ENCODE measurements around the gene STYK1. TPM values are rescaled to one million over a fixed set of nuclear protein-coding genes. Genes with fewer than 3 reads are reported as not detected.

STYK1 gene
- total RNA-seq, 1 donor from 2014 or later, result 0.79 TPM

DNA sequence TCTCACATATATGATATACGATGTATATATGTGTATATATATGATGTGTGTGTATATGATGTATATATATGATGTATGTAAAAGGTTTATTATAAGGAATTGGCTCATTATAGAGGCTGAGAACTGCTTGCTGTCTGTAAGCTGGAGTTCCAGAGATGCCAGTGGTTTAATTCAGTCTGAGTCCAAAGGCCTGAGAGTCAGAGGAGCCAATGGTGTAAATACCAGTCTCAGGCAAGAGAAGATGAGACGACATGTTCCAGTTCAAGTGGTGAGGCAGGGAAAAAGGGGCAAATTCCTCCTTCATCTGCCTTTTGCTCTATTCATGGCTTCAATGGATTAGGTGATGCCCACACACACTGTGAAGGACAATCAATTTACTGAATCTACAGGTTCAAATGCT, 17.1 kb upstream of the STYK1 start:
- no peak for DNase-seq (ENCODE audit: low spot score, unreplicated experiment)
- Mint-ChIP-seq H3K4me1 (ENCODE audit: low read depth) (no peaks in the 10 kb centered on the region), H3K9me3 (ENCODE audit: low read depth) (peaks cover 7% of the 10 kb centered on the region), H3K27ac (no peak overlapping the region), H3K27me3 (no peaks in the 10 kb centered on the region), H3K4me3 (ENCODE audit: low read depth) (no peak overlapping the region), H3K36me3 (ENCODE audit: insufficient read depth) (peaks cover 13% of the 10 kb centered on the region)
- TF ChIP-seq, protein P1, sequence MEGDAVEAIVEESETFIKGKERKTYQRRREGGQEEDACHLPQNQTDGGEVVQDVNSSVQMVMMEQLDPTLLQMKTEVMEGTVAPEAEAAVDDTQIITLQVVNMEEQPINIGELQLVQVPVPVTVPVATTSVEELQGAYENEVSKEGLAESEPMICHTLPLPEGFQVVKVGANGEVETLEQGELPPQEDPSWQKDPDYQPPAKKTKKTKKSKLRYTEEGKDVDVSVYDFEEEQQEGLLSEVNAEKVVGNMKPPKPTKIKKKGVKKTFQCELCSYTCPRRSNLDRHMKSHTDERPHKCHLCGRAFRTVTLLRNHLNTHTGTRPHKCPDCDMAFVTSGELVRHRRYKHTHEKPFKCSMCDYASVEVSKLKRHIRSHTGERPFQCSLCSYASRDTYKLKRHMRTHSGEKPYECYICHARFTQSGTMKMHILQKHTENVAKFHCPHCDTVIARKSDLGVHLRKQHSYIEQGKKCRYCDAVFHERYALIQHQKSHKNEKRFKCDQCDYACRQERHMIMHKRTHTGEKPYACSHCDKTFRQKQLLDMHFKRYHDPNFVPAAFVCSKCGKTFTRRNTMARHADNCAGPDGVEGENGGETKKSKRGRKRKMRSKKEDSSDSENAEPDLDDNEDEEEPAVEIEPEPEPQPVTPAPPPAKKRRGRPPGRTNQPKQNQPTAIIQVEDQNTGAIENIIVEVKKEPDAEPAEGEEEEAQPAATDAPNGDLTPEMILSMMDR (IDR thresholded peaks at IDR 0.05; ENCODE audit: unreplicated experiment), result no peak

DNA sequence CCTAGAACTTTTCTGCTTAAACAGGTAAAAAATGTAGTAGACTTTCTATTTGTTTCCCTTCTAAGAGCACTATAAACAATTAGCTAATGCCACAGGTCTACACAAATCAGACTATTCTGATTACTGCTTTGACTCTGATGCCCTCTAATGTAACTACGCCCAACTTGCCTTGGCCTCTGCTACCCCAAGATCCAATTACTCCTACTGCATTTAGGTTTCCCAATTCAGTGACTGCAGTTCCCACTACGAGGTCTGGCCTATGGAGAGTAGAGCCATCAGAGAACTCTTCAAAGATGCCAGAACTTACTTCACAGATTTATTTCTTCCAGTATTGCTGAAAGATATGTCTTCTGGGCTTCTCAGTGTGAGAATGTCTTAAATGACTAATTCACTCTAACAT, 15.3 kb upstream of the STYK1 start:
- no peak for DNase-seq (ENCODE audit: low spot score, unreplicated experiment)
- TF ChIP-seq, protein P1 (IDR thresholded peaks at IDR 0.05; ENCODE audit: unreplicated experiment), result no peak
- no peaks in the 10 kb centered on the region for H3K27me3 Mint-ChIP-seq
- peaks cover 2% of the 10 kb centered on the region for H3K36me3 Mint-ChIP-seq (ENCODE audit: insufficient read depth)
- no peaks in the 10 kb centered on the region for H3K4me1 Mint-ChIP-seq (ENCODE audit: low read depth)
- H3K4me3 Mint-ChIP-seq (ENCODE audit: low read depth), result no peak overlapping the region
- no peaks in the 10 kb centered on the region for H3K9me3 Mint-ChIP-seq (ENCODE audit: low read depth)
- H3K27ac Mint-ChIP-seq, result no peak overlapping the region

DNA sequence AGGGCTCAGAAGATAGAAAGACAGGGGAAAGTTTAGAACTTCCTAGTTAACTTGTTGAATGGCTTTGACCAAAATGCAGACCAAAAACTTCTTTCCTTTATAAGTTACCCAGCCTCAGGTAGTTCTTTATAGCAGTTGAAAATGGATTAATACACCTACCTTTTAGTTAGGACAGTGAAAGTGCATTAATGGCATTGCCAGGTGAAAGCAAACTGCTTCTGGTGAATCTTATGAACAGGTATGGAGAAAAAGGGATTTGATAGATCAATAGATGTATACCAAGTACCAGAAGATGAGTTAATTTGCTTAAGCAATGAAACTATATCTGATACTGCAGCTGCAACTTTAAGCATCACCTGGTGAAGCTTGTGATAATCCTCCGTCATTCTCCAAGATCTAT, 14.2 kb upstream of the STYK1 start:
- H3K9me3 Mint-ChIP-seq (ENCODE audit: low read depth), result no peaks in the 10 kb centered on the region
- no peak overlapping the region for H3K4me3 Mint-ChIP-seq (ENCODE audit: low read depth)
- no peaks in the 10 kb centered on the region for H3K36me3 Mint-ChIP-seq (ENCODE audit: insufficient read depth)
- TF ChIP-seq, protein P1 (IDR thresholded peaks at IDR 0.05; ENCODE audit: unreplicated experiment), result no peak
- no peaks in the 10 kb centered on the region for H3K27me3 Mint-ChIP-seq
- H3K27ac Mint-ChIP-seq, result no peak overlapping the region
- no peaks in the 10 kb centered on the region for H3K4me1 Mint-ChIP-seq (ENCODE audit: low read depth)
- DNase-seq (ENCODE audit: low spot score, unreplicated experiment), result no peak

DNA sequence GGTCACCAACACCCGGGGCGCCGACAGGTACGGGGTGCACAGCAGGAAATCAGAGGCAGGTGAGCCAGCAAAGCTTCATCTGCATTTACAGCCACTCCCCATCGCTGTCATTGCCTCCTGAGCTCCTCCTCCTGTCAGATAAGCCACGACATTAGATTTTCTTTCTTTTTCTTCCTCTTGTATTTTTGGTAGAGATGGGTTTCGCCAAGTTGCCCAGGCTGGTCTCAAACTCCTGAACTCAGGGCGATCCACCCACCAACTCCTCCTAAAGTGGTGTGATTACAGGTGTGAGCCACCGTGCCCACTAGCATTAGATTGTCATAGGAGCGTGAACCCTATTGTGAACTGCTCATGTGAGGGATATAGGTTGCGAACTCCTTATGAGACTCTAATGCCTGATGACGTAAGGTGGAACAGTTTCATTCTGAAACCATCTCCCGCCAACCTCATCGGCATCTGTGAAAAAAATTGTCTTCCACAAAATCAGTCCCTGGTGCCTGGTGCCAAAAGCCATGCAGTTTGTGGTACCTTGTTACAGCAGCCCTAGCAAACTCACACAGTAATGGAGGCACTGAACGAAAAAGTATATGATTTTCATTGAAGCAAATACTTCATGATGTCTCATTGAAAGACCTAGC, 1.5 kb downstream of the STYK1 start:
- Mint-ChIP-seq H3K27me3 (peaks cover 28% of the 10 kb centered on the region), H3K36me3 (ENCODE audit: insufficient read depth) (no peaks in the 10 kb centered on the region), H3K4me1 (ENCODE audit: low read depth) (peaks cover 3% of the 10 kb centered on the region), H3K27ac (no peak overlapping the region), H3K9me3 (ENCODE audit: low read depth) (no peaks in the 10 kb centered on the region), H3K4me3 (ENCODE audit: low read depth) (peak overlapping the region; percentile 60)
- DNase-seq (ENCODE audit: low spot score, unreplicated experiment), result no peak
- TF ChIP-seq, protein P1 (IDR thresholded peaks at IDR 0.05; ENCODE audit: unreplicated experiment), result no peak

DNA sequence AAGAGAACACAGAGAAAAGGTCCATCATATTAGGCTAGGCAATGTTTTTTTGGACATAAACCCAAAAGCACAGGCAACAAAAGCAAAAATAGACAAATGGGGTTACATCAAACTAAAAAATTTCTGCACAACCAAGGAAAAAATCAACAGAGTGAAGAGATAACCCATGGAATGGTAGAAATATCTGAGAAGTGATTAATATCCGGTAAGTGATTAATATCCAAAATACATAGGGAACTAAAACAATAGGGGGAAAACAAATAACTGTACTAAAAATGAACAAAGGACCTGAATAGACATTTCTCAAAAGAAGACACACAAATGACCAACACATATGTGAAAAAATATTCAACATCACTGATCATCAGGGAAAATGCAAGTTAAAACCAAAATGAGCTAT, 4.3 kb downstream of the STYK1 start:
- Mint-ChIP-seq H3K27me3 (peaks cover 22% of the 10 kb centered on the region), H3K4me3 (ENCODE audit: low read depth) (no peak overlapping the region), H3K9me3 (ENCODE audit: low read depth) (no peaks in the 10 kb centered on the region)

More for the DNA sequence above, 4.3 kb downstream of the STYK1 start:
- peaks cover 3% of the 10 kb centered on the region for H3K4me1 Mint-ChIP-seq (ENCODE audit: low read depth)
- H3K36me3 Mint-ChIP-seq (ENCODE audit: insufficient read depth), result no peaks in the 10 kb centered on the region
- no peak for DNase-seq (ENCODE audit: low spot score, unreplicated experiment)
- TF ChIP-seq, protein P1 (IDR thresholded peaks at IDR 0.05; ENCODE audit: unreplicated experiment), result no peak
- no peak overlapping the region for H3K27ac Mint-ChIP-seq
